ENCODE results near the gene PRKCH.
"Not testable (repeated sequence)": the region's sequence is repeated elsewhere in the genome, so short reads cannot be mapped to it uniquely, and the experiment has no call there.

PRKCH gene

DNA sequence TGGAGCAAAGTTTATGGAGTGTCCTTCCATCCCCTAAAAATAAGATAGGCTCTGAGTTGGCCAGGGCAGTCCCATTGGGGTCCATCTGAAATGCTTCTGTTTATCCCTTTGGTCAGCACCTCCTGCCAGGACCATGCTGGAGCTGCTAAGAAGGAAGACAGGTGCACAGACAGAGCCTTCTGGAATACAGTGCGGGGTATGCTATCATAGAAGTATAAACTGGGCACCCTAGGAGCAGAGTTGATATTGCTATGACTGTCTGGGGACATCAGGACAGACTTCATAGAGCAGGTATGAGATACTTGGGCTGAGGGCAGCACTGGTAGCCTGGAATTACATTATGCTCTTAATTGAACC, 203.5 kb downstream of the PRKCH start:
- TF ChIP-seq, protein P1, sequence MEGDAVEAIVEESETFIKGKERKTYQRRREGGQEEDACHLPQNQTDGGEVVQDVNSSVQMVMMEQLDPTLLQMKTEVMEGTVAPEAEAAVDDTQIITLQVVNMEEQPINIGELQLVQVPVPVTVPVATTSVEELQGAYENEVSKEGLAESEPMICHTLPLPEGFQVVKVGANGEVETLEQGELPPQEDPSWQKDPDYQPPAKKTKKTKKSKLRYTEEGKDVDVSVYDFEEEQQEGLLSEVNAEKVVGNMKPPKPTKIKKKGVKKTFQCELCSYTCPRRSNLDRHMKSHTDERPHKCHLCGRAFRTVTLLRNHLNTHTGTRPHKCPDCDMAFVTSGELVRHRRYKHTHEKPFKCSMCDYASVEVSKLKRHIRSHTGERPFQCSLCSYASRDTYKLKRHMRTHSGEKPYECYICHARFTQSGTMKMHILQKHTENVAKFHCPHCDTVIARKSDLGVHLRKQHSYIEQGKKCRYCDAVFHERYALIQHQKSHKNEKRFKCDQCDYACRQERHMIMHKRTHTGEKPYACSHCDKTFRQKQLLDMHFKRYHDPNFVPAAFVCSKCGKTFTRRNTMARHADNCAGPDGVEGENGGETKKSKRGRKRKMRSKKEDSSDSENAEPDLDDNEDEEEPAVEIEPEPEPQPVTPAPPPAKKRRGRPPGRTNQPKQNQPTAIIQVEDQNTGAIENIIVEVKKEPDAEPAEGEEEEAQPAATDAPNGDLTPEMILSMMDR (IDR thresholded peaks at IDR 0.05; ENCODE audit: low read depth, low read length) = no peak
- DNase-seq (ENCODE audit: extremely low read depth, low read depth) = no peak

DNA sequence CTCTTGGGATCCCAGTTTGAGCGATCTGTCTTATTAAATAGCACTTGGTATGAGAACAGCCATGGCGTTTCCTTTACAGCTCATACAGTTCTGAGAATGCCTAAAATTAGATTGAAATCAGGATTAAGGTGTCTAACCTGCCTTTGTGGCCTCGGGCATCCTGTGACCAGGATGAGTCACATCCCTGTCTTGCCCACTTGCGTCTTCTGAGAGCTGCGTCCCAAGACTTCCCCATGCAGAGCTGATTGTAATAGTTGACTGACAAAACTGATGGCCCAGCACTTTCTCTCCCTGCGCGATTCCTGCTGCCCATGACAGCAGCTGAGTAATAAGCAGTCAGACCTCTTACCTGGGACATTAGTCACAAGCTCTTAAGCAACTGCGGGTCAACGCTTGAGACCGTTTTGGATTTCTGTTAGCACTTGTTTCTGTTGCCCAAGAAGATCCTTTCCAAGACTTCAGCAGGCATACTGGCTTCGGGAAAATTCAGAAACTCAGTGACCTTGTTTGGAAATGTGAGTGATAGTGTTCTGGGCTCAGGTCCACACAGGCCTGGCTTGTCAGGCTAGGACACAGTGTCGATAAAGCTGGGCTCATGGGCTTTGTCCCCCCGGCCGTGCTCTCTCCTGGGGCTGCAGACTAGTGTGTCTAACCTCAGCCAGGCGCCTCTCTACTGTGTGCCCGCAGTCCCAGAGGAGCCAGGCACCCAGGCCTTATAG, 204.1 kb downstream of the PRKCH start:
- DNase-seq (ENCODE audit: extremely low read depth, low read depth) = no peak
- TF ChIP-seq, protein P1 (IDR thresholded peaks at IDR 0.05; ENCODE audit: low read depth, low read length) = no peak

DNA sequence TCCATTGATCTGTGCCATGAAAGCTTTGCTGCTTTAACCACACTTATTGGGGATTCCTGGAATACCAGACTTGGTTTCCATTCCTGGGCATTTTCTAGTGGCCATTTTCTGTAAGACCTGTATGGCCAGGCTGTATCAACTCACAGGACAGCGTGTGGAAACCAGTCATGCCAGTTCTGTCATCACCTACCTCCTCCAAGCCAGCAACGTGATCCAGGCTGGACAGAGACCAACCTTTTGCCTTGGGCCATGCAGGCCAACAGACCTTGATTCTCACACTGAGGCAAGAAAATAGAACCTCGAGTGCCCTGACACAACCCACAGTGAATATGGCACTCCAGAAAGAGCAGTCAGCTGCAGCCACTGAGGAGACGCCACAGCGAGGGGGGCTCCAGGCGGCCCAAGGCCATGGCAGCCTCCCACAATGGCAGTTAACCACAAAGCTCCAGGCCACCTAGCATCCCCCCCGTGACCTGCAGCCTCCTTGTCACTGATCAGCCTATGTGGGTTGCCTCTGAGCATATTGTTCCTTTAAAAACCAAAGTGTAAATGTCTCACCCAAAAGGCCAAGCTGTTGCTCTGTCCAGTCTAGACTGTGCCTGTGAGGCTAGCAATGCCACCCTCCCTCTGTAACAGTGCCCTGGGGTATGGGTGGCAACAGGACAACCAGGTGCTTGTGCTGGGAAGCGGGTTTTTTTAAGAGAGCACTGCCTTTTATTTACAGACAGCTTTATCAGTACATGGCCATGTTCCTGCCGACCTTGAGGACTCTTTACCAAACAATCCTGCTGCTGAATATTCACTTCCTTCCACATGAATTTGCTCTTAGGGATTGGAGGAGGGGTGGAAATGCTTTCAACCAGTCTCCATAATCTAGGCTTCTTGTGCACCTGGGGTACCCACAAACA, 205.3 kb downstream of the PRKCH start:
- TF ChIP-seq, protein P1 (IDR thresholded peaks at IDR 0.05; ENCODE audit: low read depth, low read length) = no peak
- no peak for DNase-seq (ENCODE audit: extremely low read depth, low read depth)

DNA sequence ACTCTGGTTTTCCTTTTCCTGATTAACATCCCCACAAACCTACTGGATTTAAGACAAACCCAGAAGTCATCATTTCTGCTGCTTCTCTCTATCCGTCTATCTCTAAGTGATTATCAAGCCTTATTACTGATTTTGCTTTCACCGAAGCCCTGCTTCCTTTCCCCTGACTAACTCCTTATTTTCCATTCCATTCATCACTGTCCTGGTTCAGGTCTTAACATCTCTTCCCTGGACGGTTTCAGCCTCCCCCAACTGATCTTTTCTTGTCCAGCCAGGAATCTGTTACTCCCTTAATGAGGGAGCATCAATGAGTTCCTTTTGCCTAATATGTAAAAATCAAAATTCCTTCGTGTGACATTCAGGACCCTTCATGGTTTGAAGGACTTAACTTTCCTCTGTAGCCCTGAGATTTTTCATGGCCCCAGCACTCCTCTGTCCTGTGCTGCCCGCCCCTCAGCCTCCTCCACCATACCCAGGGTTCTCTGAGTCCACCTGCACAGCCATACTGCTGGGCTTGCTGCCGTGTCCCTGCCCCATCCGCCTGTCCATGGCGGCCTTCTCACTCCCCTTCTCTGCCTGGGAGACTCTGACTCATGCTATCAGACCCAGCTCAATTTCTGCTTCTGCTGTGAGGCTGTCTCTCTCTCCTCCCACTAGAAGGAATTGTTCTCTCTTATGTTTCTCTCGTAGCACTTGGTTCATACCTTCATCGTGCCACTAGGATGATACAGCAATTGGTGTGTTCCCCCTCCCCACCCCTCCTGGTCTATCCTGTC, 206.1 kb downstream of the PRKCH start:
- DNase-seq (ENCODE audit: extremely low read depth, low read depth) = no peak
- TF ChIP-seq, protein P1 (IDR thresholded peaks at IDR 0.05; ENCODE audit: low read depth, low read length) = no peak

DNA sequence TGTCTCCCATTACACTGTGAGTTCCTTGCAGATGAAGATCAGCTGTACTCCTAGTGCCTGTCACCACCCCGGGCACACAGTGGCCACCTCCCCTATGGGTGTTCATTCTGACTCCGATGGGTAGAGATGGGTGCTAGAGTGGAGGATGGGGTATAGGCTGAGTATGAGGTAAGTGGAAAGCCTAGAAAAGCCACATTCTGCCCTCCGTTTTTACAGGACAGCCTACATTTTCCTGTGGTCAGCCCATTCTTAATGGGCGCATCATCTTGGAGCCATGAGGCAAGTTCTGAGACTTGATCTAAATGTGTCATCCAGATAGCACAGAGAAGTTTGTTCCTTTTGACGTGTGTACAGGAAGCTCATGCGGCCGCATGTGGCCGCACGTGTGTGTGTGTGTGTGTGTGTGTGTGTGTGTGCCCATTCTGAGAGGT, 207.2 kb downstream of the PRKCH start:
- TF ChIP-seq, protein P1 (IDR thresholded peaks at IDR 0.05; ENCODE audit: low read depth, low read length) = no peak
- DNase-seq (ENCODE audit: extremely low read depth, low read depth) = no peak

DNA sequence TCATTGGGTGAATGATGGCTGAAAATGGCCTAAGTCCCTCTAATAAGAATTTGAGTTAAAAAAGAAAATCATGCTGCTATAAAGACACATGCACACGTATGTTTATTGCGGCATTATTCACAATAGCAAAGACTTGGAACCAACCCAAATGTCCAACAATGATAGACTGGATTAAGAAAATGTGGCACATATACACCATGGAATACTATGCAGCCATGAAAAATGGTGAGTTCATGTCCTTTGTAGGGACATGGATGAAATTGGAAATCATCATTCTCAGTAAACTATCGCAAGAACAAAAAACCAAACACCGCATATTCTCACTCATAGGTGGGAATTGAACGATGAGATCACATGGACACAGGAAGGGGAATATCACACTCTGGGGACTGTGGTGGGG, 208.0 kb downstream of the PRKCH start:
- not testable (repeated sequence) for DNase-seq (ENCODE audit: extremely low read depth, low read depth)

DNA sequence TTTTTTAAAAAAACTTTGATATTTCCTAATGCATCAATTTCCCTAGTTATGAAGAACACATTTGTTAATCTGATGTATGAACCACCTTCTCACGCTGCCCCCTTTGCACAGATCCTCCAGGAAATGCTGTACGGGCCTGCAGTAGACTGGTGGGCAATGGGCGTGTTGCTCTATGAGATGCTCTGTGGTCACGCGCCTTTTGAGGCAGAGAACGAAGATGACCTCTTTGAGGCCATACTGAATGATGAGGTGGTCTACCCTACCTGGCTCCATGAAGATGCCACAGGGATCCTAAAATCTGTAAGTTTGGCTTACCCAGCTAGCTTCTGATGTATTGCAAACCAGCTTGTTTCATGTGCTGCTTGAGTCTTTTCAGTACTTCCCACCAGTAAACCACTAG, 208.9 kb downstream of the PRKCH start:
- no peak for DNase-seq (ENCODE audit: extremely low read depth, low read depth)
- TF ChIP-seq, protein P1 (IDR thresholded peaks at IDR 0.05; ENCODE audit: low read depth, low read length) = no peak

Data from AG09319 (cell line).